Activated CD8-positive, alpha-beta T cell treated with anti-CD3 and anti-CD28 coated beads for 36 hours (primary cell): ENCODE results near the gene LUC7L3. TPM values are rescaled to one million over a fixed set of nuclear protein-coding genes. Genes with fewer than 3 reads are reported as not detected.

Experiments used
- ATAC-seq: fragments of 200-7000 bp; cut with Tn5 transposase; one replicate; pipeline ENCODE4 v1.10.0; 2021; ENCODE audit warnings: mild to moderate bottlenecking, moderate library complexity
- CTCF ChIA-PET: fragments of 350-600 bp; sonication (Branson Sonifier 250); formaldehyde crosslinking; loops from one replicate; lab custom pipeline; 2021; ENCODE audit warnings: antibody characterized with exemption; lab: Charles Lee
- POLR2A ChIA-PET: fragments of 350-600 bp; sonication (Branson Sonifier 250); formaldehyde crosslinking; loops from one replicate; lab custom pipeline; 2021; ENCODE audit warnings: antibody characterized with exemption; lab: Charles Lee
- DNase-seq: peaks from one replicate; pipeline ENCODE4 v3.0.0-alpha.2; 2020
- H3K27ac Mint-ChIP-seq: one replicate; pipeline ENCODE4 v1.8.0; 2021; ENCODE audit warnings: mild to moderate bottlenecking, mixed read lengths
- H3K27me3 Mint-ChIP-seq: one replicate; pipeline ENCODE4 v1.8.0; 2021; ENCODE audit warnings: mixed read lengths
- H3K36me3 Mint-ChIP-seq: one replicate; pipeline ENCODE4 v1.8.0; 2021; ENCODE audit warnings: low read depth, mixed read lengths
- H3K4me1 Mint-ChIP-seq: one replicate; pipeline ENCODE4 v1.8.0; 2021; ENCODE audit warnings: low read depth, mixed read lengths
- H3K4me3 Mint-ChIP-seq: one replicate; pipeline ENCODE4 v1.8.0; 2021; ENCODE audit warnings: mild to moderate bottlenecking, moderate library complexity, mixed read lengths
- H3K9me3 Mint-ChIP-seq: one replicate; pipeline ENCODE4 v1.8.0; 2021; ENCODE audit warnings: mixed read lengths
- intact Hi-C: fragments of 100-400 bp; cut with micrococcal nuclease; formaldehyde crosslinking; loops from one replicate; pipeline ENCODE4 v1.10.0; 2022
- total RNA-seq, 2 experiments: library from RNA; stranded (reverse); gene quantifications; one replicate each; pipeline ENCODE4 v1.2.3, GENCODE V29; 2021
- TF ChIP-seq, protein P1 (sequence below): fragments of 200-600 bp; IDR thresholded peaks from one replicate; pipeline ENCODE4 v1.8.0; 2022; ENCODE audit warnings: antibody characterized with exemption, mild to moderate bottlenecking

The LUC7L3 gene
- total RNA-seq, 2 experiments from 2014 or later, result 148 to 160 TPM

DNA sequence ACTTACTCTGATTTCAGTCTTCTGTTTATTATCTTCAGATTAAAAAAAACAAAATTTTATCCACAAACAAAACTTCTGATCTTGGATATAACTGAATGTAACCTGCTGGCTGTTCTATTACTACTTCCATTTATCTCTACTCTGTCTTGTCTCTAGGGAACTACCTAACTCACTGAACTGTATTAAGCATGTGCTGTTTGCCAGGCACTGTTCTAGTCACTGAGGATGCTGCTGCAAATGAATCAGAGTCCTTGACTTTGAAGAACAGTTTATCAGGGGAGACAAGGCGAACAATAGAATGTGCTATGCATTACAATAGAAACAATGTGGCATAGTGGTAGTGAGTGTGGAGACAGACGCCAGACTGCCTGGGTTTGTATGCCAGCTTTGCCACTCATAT is 9.4 kb upstream of the LUC7L3 start:
- H3K4me1 Mint-ChIP-seq, result peaks cover 22% of the 10 kb centered on the region
- peak overlapping the region; percentile 2 for H3K4me3 Mint-ChIP-seq
- TF ChIP-seq, protein P1, sequence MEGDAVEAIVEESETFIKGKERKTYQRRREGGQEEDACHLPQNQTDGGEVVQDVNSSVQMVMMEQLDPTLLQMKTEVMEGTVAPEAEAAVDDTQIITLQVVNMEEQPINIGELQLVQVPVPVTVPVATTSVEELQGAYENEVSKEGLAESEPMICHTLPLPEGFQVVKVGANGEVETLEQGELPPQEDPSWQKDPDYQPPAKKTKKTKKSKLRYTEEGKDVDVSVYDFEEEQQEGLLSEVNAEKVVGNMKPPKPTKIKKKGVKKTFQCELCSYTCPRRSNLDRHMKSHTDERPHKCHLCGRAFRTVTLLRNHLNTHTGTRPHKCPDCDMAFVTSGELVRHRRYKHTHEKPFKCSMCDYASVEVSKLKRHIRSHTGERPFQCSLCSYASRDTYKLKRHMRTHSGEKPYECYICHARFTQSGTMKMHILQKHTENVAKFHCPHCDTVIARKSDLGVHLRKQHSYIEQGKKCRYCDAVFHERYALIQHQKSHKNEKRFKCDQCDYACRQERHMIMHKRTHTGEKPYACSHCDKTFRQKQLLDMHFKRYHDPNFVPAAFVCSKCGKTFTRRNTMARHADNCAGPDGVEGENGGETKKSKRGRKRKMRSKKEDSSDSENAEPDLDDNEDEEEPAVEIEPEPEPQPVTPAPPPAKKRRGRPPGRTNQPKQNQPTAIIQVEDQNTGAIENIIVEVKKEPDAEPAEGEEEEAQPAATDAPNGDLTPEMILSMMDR, result no peak
- no peak for ATAC-seq
- POLR2A ChIA-PET, result no interaction called here
- peak overlapping the region; percentile 32 for H3K27ac Mint-ChIP-seq
- no peaks in the 10 kb centered on the region for H3K9me3 Mint-ChIP-seq
- H3K27me3 Mint-ChIP-seq, result no peaks in the 10 kb centered on the region
- intact Hi-C loops, result no loop called here
- no peak for DNase-seq
- H3K36me3 Mint-ChIP-seq, result peaks cover 16% of the 10 kb centered on the region
- CTCF ChIA-PET, result no interaction called here

GRCh38 chr17:50710650-50711049 is 8.8 kb upstream of the LUC7L3 start:
- Mint-ChIP-seq H3K4me3 (no peak overlapping the region), H3K9me3 (no peaks in the 10 kb centered on the region), H3K36me3 (peaks cover 11% of the 10 kb centered on the region), H3K27ac (peak overlapping the region; percentile 2), H3K27me3 (no peaks in the 10 kb centered on the region), H3K4me1 (peaks cover 19% of the 10 kb centered on the region)
- TF ChIP-seq, protein P1, result no peak
- ChIA-PET POLR2A (no interaction called here), CTCF (no interaction called here)
- intact Hi-C loops, result no loop called here
- DNase-seq, result no peak
- no peak for ATAC-seq

- POLR2A ChIA-PET, result interaction anchor here (0.9 kb wide), 1 partner anchor 154 kb away, joined by 3 read pairs; no protein-coding TSS in a partner anchor
These were observed 6.8 kb upstream of the LUC7L3 start for GRCh38 chr17:50712641-50713040.

GRCh38 chr17:50715471-50715870 is 3.9 kb upstream of the LUC7L3 start:
- intact Hi-C loops, result no loop called here
- no peak for ATAC-seq
- H3K36me3 Mint-ChIP-seq, result peaks cover 9% of the 10 kb centered on the region

More at GRCh38 chr17:50712641-50713040, 6.8 kb upstream of the LUC7L3 start:
- H3K36me3 Mint-ChIP-seq, result no peaks in the 10 kb centered on the region
- H3K4me1 Mint-ChIP-seq, result peaks cover 11% of the 10 kb centered on the region
- intact Hi-C loops, result no loop called here
- no peaks in the 10 kb centered on the region for H3K27me3 Mint-ChIP-seq
- H3K4me3 Mint-ChIP-seq, result no peak overlapping the region
- TF ChIP-seq, protein P1, result no peak
- no peak for DNase-seq
- no peak for ATAC-seq
- CTCF ChIA-PET, result no interaction called here
- no peaks in the 10 kb centered on the region for H3K9me3 Mint-ChIP-seq
- no peak overlapping the region for H3K27ac Mint-ChIP-seq

More at GRCh38 chr17:50715471-50715870, 3.9 kb upstream of the LUC7L3 start:
- Mint-ChIP-seq H3K9me3 (no peaks in the 10 kb centered on the region), H3K4me1 (no peaks in the 10 kb centered on the region), H3K27me3 (no peaks in the 10 kb centered on the region), H3K27ac (no peak overlapping the region), H3K4me3 (no peak overlapping the region)
- TF ChIP-seq, protein P1, result no peak
- CTCF ChIA-PET, result no interaction called here
- DNase-seq, result no peak
- POLR2A ChIA-PET, result no interaction called here
